GM18873 (cell line): Measurements from ENCODE around the gene CDKN2D.
"Not testable (repeated sequence)": the region's sequence is repeated elsewhere in the genome, so short reads cannot be mapped to it uniquely, and the experiment has no call there.

ENCODE experiments used
- ATAC-seq: cut with Tn5 transposase; IDR thresholded peaks from one replicate; pipeline ENCODE4 v1.9.1; 2021; ENCODE audit warnings: mild to moderate bottlenecking, moderate library complexity, moderate number of reproducible peaks; ENCODE audit not compliant: unreplicated experiment, low FRiP score

Gene CDKN2D

DNA sequence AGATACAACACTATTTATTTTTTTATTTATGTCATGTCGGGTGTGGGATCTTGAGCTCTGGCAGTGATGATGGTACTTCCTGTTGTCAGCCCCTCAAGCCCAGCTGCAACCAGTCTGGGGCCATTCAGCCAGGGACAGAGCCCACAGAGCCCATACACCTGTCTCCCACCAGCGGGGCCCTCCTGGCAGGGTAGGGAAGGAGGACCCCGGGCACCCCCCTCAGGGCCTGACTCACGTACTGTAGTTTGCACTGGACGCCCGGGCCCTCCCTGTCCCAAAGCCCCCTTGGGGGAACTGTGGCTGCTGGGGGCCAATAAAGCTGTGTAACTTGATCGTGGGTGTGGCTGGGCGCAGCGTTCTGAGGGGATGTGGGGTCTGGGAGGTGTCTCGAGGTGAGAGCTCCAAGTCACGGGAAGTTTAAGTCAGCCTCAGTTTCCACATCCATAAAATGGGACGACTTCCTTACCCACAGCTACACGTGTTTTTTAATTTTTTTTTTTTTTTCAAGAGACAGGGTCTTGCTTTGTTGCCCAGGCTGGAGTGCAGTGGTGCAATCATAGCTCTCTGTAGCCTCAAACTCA is 15.6 kb downstream of the CDKN2D start:
- ATAC-seq, result no peak

DNA sequence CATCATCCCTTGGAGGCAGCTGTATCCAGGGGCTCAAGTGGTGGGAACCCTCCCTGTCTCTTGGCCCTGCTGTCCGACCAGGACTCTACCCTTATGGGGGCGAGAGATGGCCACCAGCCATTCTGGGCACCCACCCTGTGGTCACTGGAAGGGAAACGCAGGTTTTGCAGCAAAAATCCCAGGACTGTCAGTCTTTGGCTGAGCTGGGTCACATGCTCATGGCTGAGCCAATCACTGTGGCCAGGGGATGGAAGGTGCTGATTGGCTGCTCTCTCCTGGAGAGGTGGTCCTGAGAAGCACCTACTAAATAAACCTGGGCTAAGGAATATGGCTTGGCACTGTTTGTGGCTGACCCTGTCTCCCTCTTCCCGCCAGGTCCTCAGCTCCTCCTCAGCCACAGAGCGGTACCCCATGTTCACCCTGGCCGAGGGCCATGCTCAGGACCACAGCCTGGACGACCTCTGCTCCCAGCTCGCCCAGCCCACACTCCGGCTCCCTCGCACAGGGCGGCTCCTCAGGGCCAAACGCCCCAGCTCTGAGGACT is 16.2 kb downstream of the CDKN2D start:
- no peak for ATAC-seq

DNA sequence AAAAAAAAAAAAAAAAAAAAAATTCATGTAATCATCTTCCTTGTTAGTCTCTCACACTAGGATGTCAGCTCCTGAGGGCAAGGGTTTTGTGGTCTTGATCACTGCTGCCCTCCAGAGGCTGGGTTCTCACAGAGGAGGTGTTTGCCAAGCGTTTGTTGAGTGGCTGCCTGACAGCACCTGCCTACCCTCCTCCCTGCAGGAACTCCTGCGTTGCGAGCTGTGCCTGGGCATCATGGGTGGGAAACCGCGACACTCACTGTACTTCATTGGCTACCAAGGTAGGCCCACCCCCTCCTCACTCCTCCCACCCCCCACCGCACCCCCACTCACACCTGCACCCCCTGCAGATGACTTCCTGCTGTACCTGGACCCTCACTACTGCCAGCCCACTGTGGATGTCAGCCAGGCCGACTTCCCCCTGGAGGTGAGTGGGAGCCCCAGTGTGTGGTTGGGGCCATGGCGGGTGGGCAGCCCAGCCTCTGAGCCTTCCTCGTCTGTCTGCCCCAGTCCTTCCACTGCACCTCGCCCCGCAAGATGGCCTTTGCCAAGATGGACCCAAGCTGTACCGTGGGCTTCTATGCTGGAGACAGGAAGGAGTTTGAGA is 17.0 kb downstream of the CDKN2D start:
- ATAC-seq, result no peak

DNA sequence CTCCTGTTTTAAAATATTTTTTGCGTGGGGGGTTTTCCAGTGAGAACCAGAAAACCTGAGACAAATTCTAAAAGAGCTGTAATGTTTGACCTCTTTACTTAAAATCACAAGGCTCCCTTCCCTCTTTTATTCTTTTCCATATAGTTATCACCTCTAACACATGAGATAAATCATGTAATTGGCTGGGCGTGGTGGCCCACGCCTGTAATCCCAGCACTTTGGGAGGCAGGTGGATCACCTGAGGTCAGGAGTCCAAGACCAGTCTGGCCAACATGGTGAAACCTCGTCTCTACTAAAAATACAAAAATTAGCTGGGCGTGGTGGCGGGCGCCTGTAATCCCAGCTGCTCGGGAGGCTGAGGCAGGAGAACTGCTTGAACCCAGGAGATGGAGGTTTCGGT is 17.8 kb downstream of the CDKN2D start:
- ATAC-seq, result not testable (repeated sequence)

DNA sequence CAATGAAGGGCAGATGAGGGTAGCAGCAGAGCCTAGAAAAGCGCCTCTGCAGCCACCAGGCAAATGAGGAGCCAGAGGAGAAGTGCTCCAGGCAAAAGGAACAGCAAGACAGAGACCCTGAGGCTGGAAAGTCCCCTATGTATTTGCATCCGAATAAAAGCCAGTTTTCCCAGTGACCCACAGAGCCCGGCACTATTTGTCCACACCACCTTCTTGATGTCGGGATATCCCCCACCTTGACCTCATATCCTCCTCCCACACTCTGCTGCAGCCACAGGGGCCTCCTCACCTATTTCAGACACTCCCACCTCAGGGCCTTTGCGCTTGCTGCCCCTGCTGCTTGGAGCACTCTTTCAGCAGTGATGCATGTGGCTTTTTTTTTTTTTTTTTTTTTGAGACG is 18.4 kb downstream of the CDKN2D start:
- no peak for ATAC-seq

DNA sequence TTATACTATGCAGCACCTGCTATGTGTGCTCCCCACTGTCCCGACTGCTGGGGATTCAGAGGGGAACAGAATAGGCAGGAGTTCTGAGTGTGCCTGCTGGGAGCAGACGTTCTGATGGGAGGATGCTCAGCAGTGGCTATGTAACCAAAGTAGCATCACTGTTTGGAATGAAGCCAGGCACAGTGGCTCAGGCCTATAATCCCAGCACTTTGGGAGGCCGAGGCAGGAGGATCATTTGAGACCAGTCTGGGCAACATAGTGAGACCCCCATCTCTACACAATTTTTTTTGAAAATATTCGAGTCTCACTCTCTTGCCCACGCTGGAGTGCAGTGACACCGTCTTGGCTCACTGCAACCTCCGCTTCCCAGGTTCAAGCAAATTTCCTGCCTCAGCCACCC is 19.0 kb downstream of the CDKN2D start:
- ATAC-seq, result no peak

DNA sequence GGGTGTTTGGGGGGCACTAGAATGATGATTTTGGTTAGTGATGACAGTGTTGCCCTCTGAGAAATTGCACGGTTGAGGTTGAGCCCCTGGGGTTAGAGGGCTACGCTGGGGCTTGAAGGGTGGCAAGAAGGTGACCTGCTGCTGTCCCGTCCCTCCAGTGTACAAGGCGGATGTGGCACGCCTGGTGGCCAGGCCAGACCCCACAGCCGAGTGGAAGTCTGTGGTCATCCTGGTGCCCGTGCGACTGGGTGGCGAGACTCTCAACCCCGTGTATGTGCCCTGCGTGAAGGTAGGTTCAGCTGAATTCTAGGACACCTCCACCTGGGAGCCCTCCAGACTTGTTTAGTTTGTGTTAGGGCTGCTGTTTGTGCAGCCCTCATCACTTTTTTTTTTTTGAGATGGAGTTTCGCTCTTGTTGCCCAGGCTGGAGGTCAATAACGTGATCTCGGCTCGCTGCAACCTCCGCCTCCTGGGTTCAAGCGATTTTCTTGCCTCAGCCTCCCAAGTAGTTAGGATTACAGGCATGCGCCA is 20.0 kb downstream of the CDKN2D start:
- ATAC-seq, result no peak

DNA sequence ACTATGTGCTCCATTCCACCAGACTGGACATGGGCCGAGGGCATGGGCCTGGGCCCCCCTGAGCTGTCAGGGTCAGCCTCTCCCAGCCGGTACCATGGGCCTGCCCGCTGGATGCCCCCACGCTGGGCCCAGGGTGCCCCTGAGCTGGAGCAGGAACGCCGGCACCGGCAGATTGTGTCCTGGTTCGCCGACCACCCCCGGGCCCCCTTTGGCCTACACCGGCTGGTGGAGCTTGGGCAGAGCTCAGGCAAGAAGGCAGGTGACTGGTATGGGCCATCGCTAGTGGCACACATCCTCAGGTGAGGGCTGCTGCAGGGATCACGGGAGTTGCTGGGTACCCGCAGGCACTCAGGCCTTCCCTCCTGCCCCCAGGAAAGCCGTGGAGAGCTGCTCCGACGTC is 22.0 kb downstream of the CDKN2D start:
- ATAC-seq, result no peak

DNA sequence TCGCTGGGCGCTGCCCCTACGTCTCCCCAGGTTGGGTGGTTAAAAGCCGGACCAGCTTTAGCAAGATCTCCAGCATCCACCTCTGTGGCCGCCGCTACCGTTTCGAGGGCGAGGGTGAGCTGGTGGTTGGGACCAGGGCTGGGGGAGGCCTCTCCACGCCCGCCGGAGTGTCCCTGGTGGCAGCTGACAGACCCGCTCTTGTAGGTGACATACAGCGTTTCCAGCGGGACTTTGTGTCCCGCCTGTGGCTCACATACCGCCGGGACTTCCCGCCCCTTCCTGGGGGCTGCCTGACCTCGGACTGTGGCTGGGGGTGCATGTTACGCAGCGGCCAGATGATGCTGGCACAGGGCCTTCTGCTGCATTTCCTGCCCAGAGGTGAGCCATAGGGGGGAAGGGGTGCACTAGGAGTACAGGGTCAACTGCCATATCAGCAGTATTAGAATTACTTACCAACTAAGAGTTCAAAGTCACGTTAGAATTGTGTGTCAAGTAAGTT is 24.0 kb downstream of the CDKN2D start:
- no peak for ATAC-seq

DNA sequence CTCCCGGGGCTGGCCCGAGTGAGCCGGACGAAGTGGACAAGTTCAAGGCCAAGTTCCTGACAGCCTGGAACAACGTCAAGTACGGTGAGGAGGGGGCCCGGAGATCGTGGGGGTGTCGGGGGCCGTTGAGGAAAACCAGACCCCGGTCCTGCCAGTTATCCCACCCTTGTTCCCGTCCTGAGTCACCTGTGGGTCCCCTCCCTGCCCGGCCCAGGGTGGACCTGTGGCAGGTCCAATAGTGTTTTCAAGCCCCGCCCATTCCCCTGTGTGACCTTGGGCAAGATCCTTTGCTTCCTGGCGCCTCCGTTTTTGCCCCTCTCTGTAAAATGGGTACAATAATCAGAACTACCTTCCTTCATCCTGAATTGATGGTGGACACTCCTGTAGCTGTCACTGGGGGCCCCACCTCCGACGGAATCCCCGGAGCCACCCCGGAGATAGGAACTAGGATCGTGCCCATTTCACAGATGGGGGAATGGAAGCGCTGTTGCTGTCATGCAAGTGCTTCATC is 24.5 kb downstream of the CDKN2D start:
- ATAC-seq, result no peak

DNA sequence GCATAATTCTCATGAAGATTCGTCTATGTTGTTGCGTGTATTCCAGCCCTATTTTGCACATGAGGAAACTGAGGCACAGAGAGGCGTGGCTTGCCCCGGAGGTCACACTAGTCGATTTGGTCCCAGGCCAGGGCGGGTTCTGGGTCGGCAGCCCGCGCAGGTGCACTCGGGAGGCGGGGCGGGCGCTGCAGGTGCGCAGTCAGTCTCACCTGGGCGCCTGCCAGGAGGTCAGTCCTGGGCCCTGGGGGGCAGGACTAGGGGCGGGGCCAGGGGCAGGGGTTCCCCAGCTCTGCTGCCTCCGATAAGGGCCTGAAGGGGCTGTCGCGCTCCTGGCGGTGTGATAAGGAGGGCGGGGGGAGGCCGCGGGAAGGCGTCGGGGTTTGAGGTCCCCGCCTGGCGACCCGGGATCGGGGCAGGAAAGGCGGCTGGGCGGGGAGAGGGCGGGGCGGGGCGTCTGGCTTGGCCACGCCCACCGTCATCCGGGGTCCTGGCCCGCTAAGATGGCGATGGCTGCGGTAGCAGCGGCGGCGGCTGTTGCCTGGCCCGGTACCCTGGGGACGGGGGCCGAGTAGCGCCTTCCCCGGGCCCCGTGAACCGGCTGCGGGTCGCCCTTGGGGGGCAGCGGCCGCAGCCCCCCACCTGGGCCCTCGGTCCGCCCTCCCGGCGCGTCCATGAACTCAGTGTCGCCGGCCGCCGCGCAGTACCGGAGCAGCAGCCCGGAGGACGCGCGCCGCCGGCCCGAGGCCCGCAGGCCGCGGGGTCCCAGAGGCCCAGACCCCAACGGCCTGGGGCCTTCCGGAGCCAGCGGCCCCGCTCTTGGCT is 25.1 kb downstream of the CDKN2D start, which contains the start of gene ATG4D:
ATG4D (plus strand) TSS at position 485 of the 822 bp plus-strand sequence; CDS start at position 672, 187 bp downstream.
- no peak for ATAC-seq

DNA sequence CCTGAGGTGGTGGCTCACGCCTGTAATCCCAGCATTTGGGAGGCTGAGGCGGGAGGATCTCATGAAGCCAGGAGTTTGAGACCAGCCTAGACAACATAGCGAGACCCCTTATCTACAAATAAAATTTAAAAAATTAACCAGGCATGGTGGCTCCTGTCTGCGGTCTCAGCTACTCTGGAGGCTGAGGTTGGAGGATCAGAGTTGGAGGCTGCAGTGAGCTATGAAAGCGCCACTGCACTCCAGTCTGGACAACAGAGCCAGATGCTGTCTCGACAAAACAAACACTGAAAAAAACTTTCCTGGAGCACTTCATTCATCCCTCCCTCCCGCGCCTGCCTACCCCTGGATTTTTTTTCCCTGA is 25.7 kb downstream of the CDKN2D start:
- no peak for ATAC-seq

DNA sequence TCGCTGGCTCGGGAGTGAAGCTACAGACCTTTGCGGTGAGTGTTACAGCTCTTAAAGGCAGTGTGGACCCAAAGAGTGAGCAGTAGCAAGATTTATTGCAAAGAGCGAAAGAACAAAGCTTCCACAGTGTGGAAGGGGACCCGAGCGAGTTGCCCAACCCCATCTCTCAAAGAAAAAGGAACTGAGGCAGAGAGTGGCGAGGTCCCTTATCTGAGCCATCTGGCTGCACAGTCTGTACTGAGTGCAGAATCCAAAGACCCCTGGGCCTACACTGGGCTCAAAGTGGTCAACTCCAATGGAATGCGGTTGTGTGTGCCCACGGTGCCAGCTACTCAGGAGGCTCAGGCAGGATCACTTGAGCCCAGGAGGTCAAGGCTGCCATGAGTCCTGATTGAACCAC is 29.8 kb downstream of the CDKN2D start:
- not testable (repeated sequence) for ATAC-seq

DNA sequence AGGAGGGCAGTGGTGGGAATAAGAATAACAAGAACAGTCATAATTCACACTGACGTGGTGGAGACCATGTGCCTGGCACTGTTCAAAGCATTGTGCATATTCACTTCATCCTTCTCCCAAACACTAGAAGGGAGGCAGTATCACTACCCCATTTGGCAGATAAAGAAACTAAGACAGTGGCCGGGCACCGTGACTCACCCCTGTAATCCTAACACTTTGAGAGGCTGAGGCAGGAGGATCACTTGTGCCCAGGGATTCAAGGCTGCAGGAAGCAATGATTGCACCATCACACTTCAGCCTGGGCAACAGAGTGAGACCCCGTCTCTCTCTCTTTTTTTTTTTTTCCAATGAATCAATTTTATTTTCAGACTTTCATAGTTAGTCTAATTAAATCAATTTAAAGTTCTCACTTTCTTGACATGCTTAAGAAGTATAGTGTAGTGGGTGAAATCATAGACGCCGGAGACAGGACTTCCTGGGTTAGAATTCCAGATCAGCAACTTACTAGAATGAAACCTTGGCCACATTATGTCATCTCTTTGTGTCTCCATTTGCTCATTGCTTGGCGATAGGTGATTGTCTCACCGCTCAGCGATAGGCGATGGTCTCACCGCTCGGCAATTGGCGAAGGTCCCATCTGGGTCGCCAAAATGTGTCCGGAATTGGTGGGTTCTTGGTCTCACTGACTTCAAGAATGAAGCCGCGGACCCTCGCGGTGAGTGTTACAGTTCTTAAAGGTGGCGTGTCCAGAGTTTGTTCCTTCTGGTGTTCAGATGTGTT is 30.4 kb downstream of the CDKN2D start:
- ATAC-seq, result no peak

DNA sequence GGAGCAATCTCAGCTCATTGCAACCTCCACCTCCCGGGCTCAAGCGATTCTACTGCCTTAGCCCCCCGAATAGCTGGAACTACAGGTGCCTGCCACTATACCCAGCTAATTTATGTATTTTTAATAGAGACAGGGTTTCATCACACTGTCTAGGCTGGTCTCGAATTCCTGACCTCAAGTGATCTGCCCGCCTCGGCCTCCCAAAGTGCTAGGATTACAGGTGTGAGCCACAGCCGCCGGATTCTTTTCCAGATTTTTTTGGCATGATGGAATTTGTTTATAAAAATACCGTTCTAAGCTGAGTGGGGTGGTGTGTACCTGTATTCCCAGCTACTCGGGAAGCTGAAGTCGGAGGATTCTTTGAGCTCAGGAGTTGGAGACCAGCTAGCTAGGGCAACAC is 31.1 kb downstream of the CDKN2D start:
- no peak for ATAC-seq

DNA sequence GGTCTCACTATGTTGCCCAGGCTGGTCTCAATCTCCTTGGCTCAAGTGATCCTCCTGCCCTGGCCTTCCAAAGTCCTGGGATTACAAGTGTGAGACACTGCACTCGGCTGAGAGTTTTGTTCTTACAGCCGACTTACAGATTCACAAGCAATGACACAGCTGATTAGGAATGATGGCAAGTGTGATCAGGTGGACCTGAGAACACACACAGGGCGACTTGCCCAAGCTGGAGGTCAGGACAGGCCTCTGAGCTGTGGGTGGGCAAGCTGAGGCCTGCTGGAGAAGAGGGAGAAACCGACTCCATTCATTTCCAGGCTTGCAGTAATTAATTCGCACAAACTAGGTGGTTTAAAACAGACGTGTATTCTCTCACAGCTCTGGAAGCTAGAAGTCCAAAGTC is 33.2 kb downstream of the CDKN2D start:
- ATAC-seq, result no peak

DNA sequence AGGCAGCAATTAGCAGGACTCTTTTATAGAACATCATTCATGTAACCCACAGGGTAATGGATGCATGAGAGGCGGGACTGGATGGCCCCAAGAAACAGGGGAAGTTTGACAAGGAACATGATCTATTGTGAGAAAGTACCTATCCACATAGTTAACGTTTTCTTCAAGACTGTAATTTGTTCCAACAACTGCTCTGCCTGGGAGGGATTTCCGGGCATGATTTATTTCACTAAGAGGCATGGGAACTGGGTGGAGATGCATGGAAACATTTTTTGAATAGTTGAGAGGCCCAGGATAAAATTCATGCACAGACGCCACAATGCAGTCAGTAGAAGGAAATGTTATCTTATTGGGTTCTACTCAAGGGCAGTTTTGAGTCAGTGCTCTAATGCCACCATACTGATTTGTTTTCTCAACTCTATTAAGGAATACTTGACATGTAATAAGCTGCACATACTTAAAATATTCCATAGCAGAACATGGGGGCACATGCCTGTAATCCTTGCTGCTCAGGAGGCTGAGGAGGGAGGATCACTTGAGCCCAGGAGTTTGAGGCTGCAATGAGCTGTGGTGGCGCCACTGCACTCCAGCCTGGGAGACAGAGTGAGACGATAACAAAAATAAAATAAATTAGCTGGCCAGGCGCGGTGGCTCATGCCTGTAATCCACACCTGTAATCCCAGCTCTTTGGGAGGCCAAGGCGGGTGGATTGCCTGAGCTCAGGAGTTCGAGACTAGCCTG is 35.0 kb downstream of the CDKN2D start:
- ATAC-seq, result no peak

DNA sequence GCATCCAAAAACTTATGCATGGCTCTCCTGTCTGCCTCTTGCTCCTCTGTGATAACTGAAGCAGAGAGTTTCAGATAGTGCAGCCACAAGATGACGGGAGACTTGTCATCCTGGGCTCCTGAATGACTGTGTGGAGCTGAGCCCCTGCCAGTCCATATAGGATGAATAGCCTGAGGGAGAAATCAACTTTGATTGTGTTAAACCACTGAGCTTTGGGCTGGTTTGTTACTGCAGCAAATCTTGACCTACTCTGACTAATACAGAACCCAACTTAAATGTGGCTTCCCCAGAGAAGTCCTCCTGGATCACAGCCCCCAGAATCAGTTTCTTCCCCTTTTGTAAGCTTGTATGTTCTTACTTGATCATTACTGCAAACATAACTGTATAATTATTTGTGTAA is 36.3 kb downstream of the CDKN2D start:
- no peak for ATAC-seq

DNA sequence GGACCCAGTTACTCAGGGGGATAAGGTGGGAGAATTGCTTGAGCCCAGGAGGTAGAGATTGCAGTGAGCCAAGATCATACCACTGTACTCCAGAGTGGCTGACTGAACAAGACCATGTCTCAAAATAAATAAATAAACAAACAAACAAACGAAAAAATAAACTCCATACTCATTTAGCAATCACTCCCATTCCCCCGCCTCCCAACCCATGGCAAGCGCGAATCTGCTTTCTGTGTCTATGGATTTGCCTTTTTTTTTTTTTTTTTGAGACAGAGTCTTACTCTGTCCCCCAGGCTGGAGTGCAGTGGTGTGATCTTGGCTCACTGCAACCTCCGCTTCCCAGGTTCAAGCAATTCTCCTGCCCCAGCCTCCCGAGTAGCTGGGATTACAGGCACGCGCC is 41.9 kb downstream of the CDKN2D start:
- not testable (repeated sequence) for ATAC-seq
